Liver (tissue), 9 donors: Measurements from ENCODE around the gene SUPT4H1. TPM values are rescaled to one million over a fixed set of nuclear protein-coding genes. Genes with fewer than 3 reads are reported as not detected.

Source experiments
- DNase-seq: peaks from one replicate; pipeline ENCODE4 v3.0.0-alpha.2; 2017; ENCODE audit warnings: low spot score
- H3K27ac ChIP-seq, 2 donors: one replicate each; pipeline ENCODE4 v1.7.0; 2013; ENCODE audit warnings: inconsistent platforms in 2 of 2, low read length in 2 of 2, control low read depth in 1 of 2, low read depth in 1 of 2, mild to moderate bottlenecking in 1 of 2
- H3K27me3 ChIP-seq, 4 donors: one replicate each; pipeline versions ENCODE4 v1.6.1 to v1.7.0; 2013; ENCODE audit warnings: low read length in 3 of 4, inconsistent platforms in 1 of 4, mild to moderate bottlenecking in 1 of 4, moderate library complexity in 1 of 4; ENCODE audit not compliant: control insufficient read depth in 4 of 4, insufficient read depth in 4 of 4
- H3K36me3 ChIP-seq, 4 donors: one replicate each; pipeline versions ENCODE4 v1.6.1 to v1.7.0; 2013; ENCODE audit warnings: low read length in 3 of 4, mild to moderate bottlenecking in 3 of 4, low read depth in 1 of 4, moderate library complexity in 1 of 4; ENCODE audit not compliant: control insufficient read depth in 4 of 4, insufficient read depth in 3 of 4
- H3K4me1 ChIP-seq, 4 donors: one replicate each; pipeline versions ENCODE4 v1.6.1 to v1.7.0; 2013; ENCODE audit warnings: low read length in 3 of 4, mild to moderate bottlenecking in 3 of 4, moderate library complexity in 1 of 4; ENCODE audit not compliant: control insufficient read depth in 4 of 4, insufficient read depth in 4 of 4
- H3K4me3 ChIP-seq, 3 donors: one replicate each; pipeline versions ENCODE4 v1.6.1 to v1.7.0; 2013; ENCODE audit warnings: low read length in 3 of 3, control low read depth in 1 of 3, low read depth in 1 of 3, mild to moderate bottlenecking in 1 of 3
- H3K9ac ChIP-seq, 2 donors: one replicate each; pipeline ENCODE4 v1.7.0; 2013; ENCODE audit warnings: low read length in 2 of 2, mild to moderate bottlenecking in 2 of 2, moderate library complexity in 2 of 2, control low read depth in 1 of 2, low read depth in 1 of 2
- H3K9me3 ChIP-seq, 4 donors: one replicate each; pipeline versions ENCODE4 v1.6.1 to v1.7.0; 2013; ENCODE audit warnings: low read length in 3 of 4; ENCODE audit not compliant: control insufficient read depth in 4 of 4
- ATF3 ChIP-seq: IDR thresholded peaks from 2 replicates; pipeline ENCODE4 v1.6.1; 2016; ENCODE audit warnings: antibody characterized with exemption
- EGR1 ChIP-seq, 2 donors: IDR thresholded peaks; 2 replicates each; pipeline ENCODE4 v1.6.1; 2016 to 2018; ENCODE audit warnings: antibody characterized with exemption in 2 of 2, low read depth in 2 of 2
- FOXA1 ChIP-seq: IDR thresholded peaks from 2 replicates; pipeline ENCODE4 v1.6.1; 2016; ENCODE audit warnings: antibody characterized with exemption
- FOXA2 ChIP-seq: IDR thresholded peaks from 2 replicates; pipeline ENCODE4 v1.6.1; 2016; ENCODE audit warnings: antibody characterized with exemption
- GABPA ChIP-seq, 2 donors: IDR thresholded peaks in 1 of 2; conservative IDR thresholded peaks in 1 of 2; 2 replicates each; pipeline ENCODE4 v1.6.1; 2016; ENCODE audit warnings: antibody characterized with exemption in 2 of 2, mild to moderate bottlenecking in 1 of 2, moderate library complexity in 1 of 2
- HNF4A ChIP-seq, 2 donors: conservative IDR thresholded peaks; 2 replicates each; pipeline ENCODE4 v1.6.1; 2016; ENCODE audit warnings: antibody characterized with exemption in 2 of 2, mild to moderate bottlenecking in 2 of 2
- HNF4G ChIP-seq: IDR thresholded peaks from 2 replicates; pipeline ENCODE4 v1.6.1; 2016; ENCODE audit warnings: antibody characterized with exemption
- JUND ChIP-seq, 2 donors: IDR thresholded peaks; 2 replicates each; pipeline ENCODE4 v1.6.1; 2016; ENCODE audit warnings: antibody characterized with exemption in 2 of 2
- NR2F2 ChIP-seq: IDR thresholded peaks from 2 replicates; pipeline ENCODE4 v1.6.1; 2016; ENCODE audit warnings: antibody characterized with exemption
- RAD21 ChIP-seq, 2 donors: IDR thresholded peaks; 2 replicates each; pipeline ENCODE4 v1.6.1; 2016; ENCODE audit warnings: antibody characterized with exemption in 2 of 2, mild to moderate bottlenecking in 2 of 2
- RXRA ChIP-seq, 2 donors: IDR thresholded peaks; 2 replicates each; pipeline ENCODE4 v1.6.1; 2017 to 2018; ENCODE audit warnings: antibody characterized with exemption in 2 of 2, mild to moderate bottlenecking in 1 of 2
- SP1 ChIP-seq: IDR thresholded peaks from 2 replicates; pipeline ENCODE4 v1.6.1; 2018; ENCODE audit warnings: antibody characterized with exemption, mild to moderate bottlenecking
- TAF1 ChIP-seq: conservative IDR thresholded peaks from 2 replicates; pipeline ENCODE4 v1.6.1; 2016; ENCODE audit warnings: antibody characterized with exemption, mild to moderate bottlenecking
- YY1 ChIP-seq: IDR thresholded peaks from 2 replicates; pipeline ENCODE4 v1.6.1; 2016; ENCODE audit warnings: antibody characterized with exemption, mild to moderate bottlenecking
- ZBTB33 ChIP-seq: IDR thresholded peaks from 2 replicates; pipeline ENCODE4 v1.6.1; 2016; ENCODE audit warnings: antibody characterized with exemption
- WGBS: extraction: QIAGEN DNeasy Blood & Tissue Kit; methylation state at CpG from one replicate; pipeline ENCODE4 v1.1.7; 2013; 5-methylcytosine and 5-hydroxymethylcytosine counted together
- polyA plus RNA-seq, 2 donors: library from polyadenylated mRNA; stranded (reverse) in 1 of 2; unstranded in 1 of 2; fragments of 200-250 nt in 1 of 2; fragments of >200 nt in 1 of 2; fragmentation: Nextera tagmentation in 1 of 2; extraction: Ambion mirVana in 1 of 2; gene quantifications; one replicate each; pipeline versions ENCODE4 v1.2.1 to v1.2.3, GENCODE V29; 2013 to 2015
- total RNA-seq, 2 donors: library from RNA; depleted of rRNA; stranded (reverse); fragments of >200 nt; gene quantifications; one replicate each; pipeline ENCODE4 v1.2.3, GENCODE V29; 2014
- TF ChIP-seq, protein P1 (sequence below): IDR thresholded peaks from 2 replicates; pipeline ENCODE4 v1.6.1; 2016; ENCODE audit warnings: antibody characterized with exemption
- TF ChIP-seq, protein P2 (sequence below): IDR thresholded peaks from 2 replicates; pipeline ENCODE4 v1.6.1; 2016; ENCODE audit warnings: antibody characterized with exemption, mild to moderate bottlenecking
- TF ChIP-seq, protein P3 (sequence below): fragments of 150-350 bp; IDR thresholded peaks from 2 replicates; pipeline ENCODE4 v1.5.1; 2017; ENCODE audit warnings: improper control_type of control experiment, low read depth, low read length; ENCODE audit not compliant: missing input control
- donor health status: healthy.
- donor health status: healthy.
- donor health status: healthy.
- donor health status: healthy.
- donor health status: healthy.

SUPT4H1 gene
- total and polyA plus RNA-seq, 4 donors = 23.3 to 59.1 (median 40.4) TPM

DNA sequence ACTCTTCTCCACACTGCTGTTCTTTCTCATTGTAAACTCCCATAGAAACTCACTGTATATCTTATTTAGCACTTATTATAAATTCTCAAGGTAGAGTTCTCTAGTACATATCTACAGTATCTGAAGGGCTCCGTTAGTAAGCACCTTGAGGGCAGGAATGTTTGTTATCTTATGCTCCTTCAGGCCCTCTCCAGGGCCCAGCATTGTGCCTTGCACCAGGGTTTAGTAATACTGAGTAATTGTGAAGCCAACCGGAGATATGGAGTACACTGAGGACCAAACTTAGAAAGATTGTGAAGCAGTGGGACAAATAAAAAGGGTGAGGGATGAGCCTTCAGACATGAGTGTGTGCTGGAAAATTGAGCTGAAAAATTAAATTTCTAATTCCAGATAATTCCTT, 38.9 kb upstream of the SUPT4H1 start:
- H3K4me1 ChIP-seq = peaks cover 12 to 53% (median 35%) of the 10 kb centered on the region in 4 donors
- TF ChIP-seq GABPA (IDR thresholded peaks at IDR 0.05 in 1 of 2, conservative IDR thresholded peaks at IDR 0.05 in 1 of 2) (no peak), FOXA2 (no peak), JUND (IDR thresholded peaks at IDR 0.05) (no peak), RXRA (IDR thresholded peaks at IDR 0.05) (no peak)
- TF ChIP-seq, protein P1, sequence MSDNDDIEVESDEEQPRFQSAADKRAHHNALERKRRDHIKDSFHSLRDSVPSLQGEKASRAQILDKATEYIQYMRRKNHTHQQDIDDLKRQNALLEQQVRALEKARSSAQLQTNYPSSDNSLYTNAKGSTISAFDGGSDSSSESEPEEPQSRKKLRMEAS = no peak
- H3K9me3 ChIP-seq = no peaks in the 10 kb centered on the region
- DNase-seq = no peak
- no peaks in the 10 kb centered on the region for H3K27me3 ChIP-seq
- WGBS = 81% methylated on average over 2 of the region's 2 CpGs
- H3K36me3 ChIP-seq = no peaks in the 10 kb centered on the region
- peak overlapping the region; percentile 45 to 69 for H3K27ac ChIP-seq
- H3K9ac ChIP-seq = no peak overlapping the region
- no peak overlapping the region for H3K4me3 ChIP-seq

- no peaks in the 10 kb centered on the region for H3K9me3 ChIP-seq
- TF ChIP-seq FOXA1 (no peak), RXRA (IDR thresholded peaks at IDR 0.05) (no peak), JUND (IDR thresholded peaks at IDR 0.05) (no peak), EGR1 (IDR thresholded peaks at IDR 0.05; ENCODE audit: low read depth in 2 of 2) (no peak), ATF3 (no peak), NR2F2 (no peak), SP1 (no peak), HNF4G (no peak), HNF4A (conservative IDR thresholded peaks at IDR 0.05) (no peak), RAD21 (IDR thresholded peaks at IDR 0.05) (no peak), GABPA (IDR thresholded peaks at IDR 0.05 in 1 of 2, conservative IDR thresholded peaks at IDR 0.05 in 1 of 2) (no peak), YY1 (no peak), TAF1 (no peak), ZBTB33 (no peak), FOXA2 (no peak)
- TF ChIP-seq, protein P1 = no peak
- TF ChIP-seq, protein P2, sequence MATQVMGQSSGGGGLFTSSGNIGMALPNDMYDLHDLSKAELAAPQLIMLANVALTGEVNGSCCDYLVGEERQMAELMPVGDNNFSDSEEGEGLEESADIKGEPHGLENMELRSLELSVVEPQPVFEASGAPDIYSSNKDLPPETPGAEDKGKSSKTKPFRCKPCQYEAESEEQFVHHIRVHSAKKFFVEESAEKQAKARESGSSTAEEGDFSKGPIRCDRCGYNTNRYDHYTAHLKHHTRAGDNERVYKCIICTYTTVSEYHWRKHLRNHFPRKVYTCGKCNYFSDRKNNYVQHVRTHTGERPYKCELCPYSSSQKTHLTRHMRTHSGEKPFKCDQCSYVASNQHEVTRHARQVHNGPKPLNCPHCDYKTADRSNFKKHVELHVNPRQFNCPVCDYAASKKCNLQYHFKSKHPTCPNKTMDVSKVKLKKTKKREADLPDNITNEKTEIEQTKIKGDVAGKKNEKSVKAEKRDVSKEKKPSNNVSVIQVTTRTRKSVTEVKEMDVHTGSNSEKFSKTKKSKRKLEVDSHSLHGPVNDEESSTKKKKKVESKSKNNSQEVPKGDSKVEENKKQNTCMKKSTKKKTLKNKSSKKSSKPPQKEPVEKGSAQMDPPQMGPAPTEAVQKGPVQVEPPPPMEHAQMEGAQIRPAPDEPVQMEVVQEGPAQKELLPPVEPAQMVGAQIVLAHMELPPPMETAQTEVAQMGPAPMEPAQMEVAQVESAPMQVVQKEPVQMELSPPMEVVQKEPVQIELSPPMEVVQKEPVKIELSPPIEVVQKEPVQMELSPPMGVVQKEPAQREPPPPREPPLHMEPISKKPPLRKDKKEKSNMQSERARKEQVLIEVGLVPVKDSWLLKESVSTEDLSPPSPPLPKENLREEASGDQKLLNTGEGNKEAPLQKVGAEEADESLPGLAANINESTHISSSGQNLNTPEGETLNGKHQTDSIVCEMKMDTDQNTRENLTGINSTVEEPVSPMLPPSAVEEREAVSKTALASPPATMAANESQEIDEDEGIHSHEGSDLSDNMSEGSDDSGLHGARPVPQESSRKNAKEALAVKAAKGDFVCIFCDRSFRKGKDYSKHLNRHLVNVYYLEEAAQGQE = no peak
- TF ChIP-seq, protein P3, sequence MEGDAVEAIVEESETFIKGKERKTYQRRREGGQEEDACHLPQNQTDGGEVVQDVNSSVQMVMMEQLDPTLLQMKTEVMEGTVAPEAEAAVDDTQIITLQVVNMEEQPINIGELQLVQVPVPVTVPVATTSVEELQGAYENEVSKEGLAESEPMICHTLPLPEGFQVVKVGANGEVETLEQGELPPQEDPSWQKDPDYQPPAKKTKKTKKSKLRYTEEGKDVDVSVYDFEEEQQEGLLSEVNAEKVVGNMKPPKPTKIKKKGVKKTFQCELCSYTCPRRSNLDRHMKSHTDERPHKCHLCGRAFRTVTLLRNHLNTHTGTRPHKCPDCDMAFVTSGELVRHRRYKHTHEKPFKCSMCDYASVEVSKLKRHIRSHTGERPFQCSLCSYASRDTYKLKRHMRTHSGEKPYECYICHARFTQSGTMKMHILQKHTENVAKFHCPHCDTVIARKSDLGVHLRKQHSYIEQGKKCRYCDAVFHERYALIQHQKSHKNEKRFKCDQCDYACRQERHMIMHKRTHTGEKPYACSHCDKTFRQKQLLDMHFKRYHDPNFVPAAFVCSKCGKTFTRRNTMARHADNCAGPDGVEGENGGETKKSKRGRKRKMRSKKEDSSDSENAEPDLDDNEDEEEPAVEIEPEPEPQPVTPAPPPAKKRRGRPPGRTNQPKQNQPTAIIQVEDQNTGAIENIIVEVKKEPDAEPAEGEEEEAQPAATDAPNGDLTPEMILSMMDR = no peak
- WGBS = 59% methylated on average over 3 of the region's 3 CpGs
These were observed 36.5 kb upstream of the SUPT4H1 start for GRCh38 chr17:58388302-58389190.

More at GRCh38 chr17:58388302-58389190, 36.5 kb upstream of the SUPT4H1 start:
- no peaks in the 10 kb centered on the region for H3K27me3 ChIP-seq
- DNase-seq = no peak
- H3K36me3 ChIP-seq = no peaks in the 10 kb centered on the region
- no peak overlapping the region for H3K4me3 ChIP-seq
- H3K27ac ChIP-seq = no peak overlapping the region
- H3K9ac ChIP-seq = no peak overlapping the region
- peaks cover 13 to 73% (median 58%) of the 10 kb centered on the region in 4 donors for H3K4me1 ChIP-seq
